Left ventricle myocardium superior (tissue), 1 donor: ENCODE data around the gene IDE. TPM values are rescaled to one million over a fixed set of nuclear protein-coding genes. Genes with fewer than 3 reads are reported as not detected.

ENCODE experiments used
- total RNA-seq: library from RNA; stranded (reverse); fragmentation: NEBNext Ultra II Directional; extraction: Animal tissue kit (Norgen Biotek cat#: 25700); gene quantifications from one replicate; pipeline ENCODE4 v1.2.1, GENCODE V29; 2021
- donor health status: DM: no; HTN: yes; CAD: no; lungs with severe emphysema.

Gene IDE
- total RNA-seq, 1 donor from 2014 or later, result 47.8 TPM

Other genes with a start within 250 kb of the IDE start
- 0.64 TPM for gene KIF11, start 19.0 kb upstream of the IDE start, total RNA-seq
- 2.7 TPM for gene HHEX, start 115.9 kb upstream of the IDE start, total RNA-seq